ENCODE measurements around the gene CSMD2. TPM values are rescaled to one million over a fixed set of nuclear protein-coding genes. Genes with fewer than 3 reads are reported as not detected.

The CSMD2 gene
- polyA plus RNA-seq, 1 experiment = 1.8 TPM

- no peak for DNase-seq (ENCODE audit: low read depth)
- Histone ChIP-seq H3K36me3 (ENCODE audit: control insufficient read depth, insufficient read depth, low read length) (no peaks in the 10 kb centered on the region), H3K27me3 (ENCODE audit: control insufficient read depth, insufficient read depth, low read length) (no peaks in the 10 kb centered on the region), H3K4me3 (ENCODE audit: low read depth, low read length) (no peak overlapping the region)
- TF ChIP-seq CTCF (IDR thresholded peaks at IDR 0.05; ENCODE audit: insufficient read depth, low read depth, low read length) = no peak
- POLR2A ChIA-PET = no interaction called here
- CTCF ChIA-PET = no interaction called here
These were observed 604.4 kb downstream of the CSMD2 start for GRCh38 chr1:33560680-33561079.

GRCh38 chr1:33548721-33549120, 616.3 kb downstream of the CSMD2 start:
- H3K27me3 ChIP-seq (ENCODE audit: control insufficient read depth, insufficient read depth, low read length) = no peaks in the 10 kb centered on the region
- no peak for TF ChIP-seq CTCF (IDR thresholded peaks at IDR 0.05; ENCODE audit: insufficient read depth, low read depth, low read length)
- H3K4me3 ChIP-seq (ENCODE audit: low read depth, low read length) = no peak overlapping the region
- DNase-seq (ENCODE audit: low read depth) = no peak
- POLR2A ChIA-PET = no interaction called here
- CTCF ChIA-PET = no interaction called here
- H3K36me3 ChIP-seq (ENCODE audit: control insufficient read depth, insufficient read depth, low read length) = no peaks in the 10 kb centered on the region

- no peak for DNase-seq (ENCODE audit: low read depth)
- POLR2A ChIA-PET = no interaction called here
- TF ChIP-seq CTCF (IDR thresholded peaks at IDR 0.05; ENCODE audit: insufficient read depth, low read depth, low read length) = no peak
- no peaks in the 10 kb centered on the region for H3K27me3 ChIP-seq (ENCODE audit: control insufficient read depth, insufficient read depth, low read length)
- CTCF ChIA-PET = no interaction called here
- no peak overlapping the region for H3K4me3 ChIP-seq (ENCODE audit: low read depth, low read length)
- no peaks in the 10 kb centered on the region for H3K36me3 ChIP-seq (ENCODE audit: control insufficient read depth, insufficient read depth, low read length)
These were observed 616.7 kb downstream of the CSMD2 start for GRCh38 chr1:33548319-33548718.

- Histone ChIP-seq H3K36me3 (ENCODE audit: control insufficient read depth, insufficient read depth, low read length) (no peaks in the 10 kb centered on the region), H3K27me3 (ENCODE audit: control insufficient read depth, insufficient read depth, low read length) (no peaks in the 10 kb centered on the region), H3K4me3 (ENCODE audit: low read depth, low read length) (no peak overlapping the region)
- no peak for DNase-seq (ENCODE audit: low read depth)
- ChIA-PET CTCF (no interaction called here), POLR2A (no interaction called here)
- TF ChIP-seq CTCF (IDR thresholded peaks at IDR 0.05; ENCODE audit: insufficient read depth, low read depth, low read length) = no peak
These were observed 617.5 kb downstream of the CSMD2 start for GRCh38 chr1:33547576-33547975.

- Histone ChIP-seq H3K36me3 (ENCODE audit: control insufficient read depth, insufficient read depth, low read length) (no peaks in the 10 kb centered on the region), H3K4me3 (ENCODE audit: low read depth, low read length) (no peak overlapping the region), H3K27me3 (ENCODE audit: control insufficient read depth, insufficient read depth, low read length) (no peaks in the 10 kb centered on the region)
- POLR2A ChIA-PET = no interaction called here
- no peak for TF ChIP-seq CTCF (IDR thresholded peaks at IDR 0.05; ENCODE audit: insufficient read depth, low read depth, low read length)
- CTCF ChIA-PET = no interaction called here
- no peak for DNase-seq (ENCODE audit: low read depth)
These were observed 623.1 kb downstream of the CSMD2 start for GRCh38 chr1:33541966-33542365.

Data from BJ (cell line).